H1 (cell line): ENCODE data around the gene S100A11. TPM values are rescaled to one million over a fixed set of nuclear protein-coding genes. Genes with fewer than 3 reads are reported as not detected.

Source experiments
- CTCF ChIA-PET: fragments of 300-600 bp; sonication (Branson Sonifier 250); formaldehyde crosslinking; loops from one replicate; lab custom pipeline; 2021; ENCODE audit not compliant: partially characterized antibody; lab: Charles Lee
- POLR2A ChIA-PET: fragments of 300-600 bp; sonication (Branson Sonifier 250); formaldehyde crosslinking; loops from one replicate; lab custom pipeline; 2021; ENCODE audit warnings: inconsistent platforms; ENCODE audit not compliant: partially characterized antibody; lab: Charles Lee
- DNase-seq, 2 experiments: peaks; one replicate each; pipeline versions ENCODE4 v3.0.0 to v3.0.0-alpha.2; 2010 to 2022; ENCODE audit warnings: low spot score in 2 of 2, low read depth in 1 of 2, mixed read lengths in 1 of 2
- FAIRE-seq: peaks from 2 replicates; lab custom pipeline; 2011; peaks lifted over from hg19 to GRCh38; lab: Jason Lieb, UNC
- H2AFZ ChIP-seq: 2 replicates; pipeline ENCODE4 v1.8.1; 2012; ENCODE audit warnings: low read length, inconsistent platforms
- H2AK5ac ChIP-seq: 2 replicates; pipeline ENCODE4 v1.6.1; 2013; ENCODE audit warnings: low read depth, low read length
- H2BK120ac ChIP-seq: replicated peaks from 2 replicates; pipeline ENCODE3; 2013; ENCODE audit warnings: low read depth, low read length, inconsistent platforms
- H2BK12ac ChIP-seq: 2 replicates; pipeline ENCODE4 v1.6.1; 2013; ENCODE audit warnings: low read depth, low read length
- H2BK15ac ChIP-seq: 2 replicates; pipeline ENCODE4 v1.6.1; 2013; ENCODE audit warnings: low read length
- H2BK20ac ChIP-seq: 2 replicates; pipeline ENCODE4 v1.6.1; 2013; ENCODE audit warnings: low read length
- H2BK5ac ChIP-seq: 2 replicates; pipeline ENCODE4 v1.6.1; 2013; ENCODE audit warnings: low read depth, low read length
- H3K14ac ChIP-seq: 2 replicates; pipeline ENCODE4 v1.6.1; 2013; ENCODE audit warnings: inconsistent platforms; ENCODE audit not compliant: insufficient read length
- H3K18ac ChIP-seq: 2 replicates; pipeline ENCODE4 v1.6.1; 2013; ENCODE audit warnings: low read length; ENCODE audit errors: extremely low read depth
- H3K23ac ChIP-seq: 2 replicates; pipeline ENCODE4 v1.6.1; 2013; ENCODE audit warnings: inconsistent platforms; ENCODE audit not compliant: insufficient read length
- H3K23me2 ChIP-seq: 2 replicates; pipeline ENCODE4 v1.6.1; 2013; ENCODE audit warnings: low read depth, low read length
- H3K27ac ChIP-seq: 2 replicates; pipeline ENCODE4 v1.6.1; 2011; ENCODE audit warnings: low read depth, low read length, inconsistent platforms
- H3K27me3 ChIP-seq, 4 experiments: replicated peaks in 1 of 4; 1 replicate in 1 of 4; 2 replicates in 3 of 4; pipeline versions ENCODE4 v1.6.1 to v1.8.1; 2011 to 2013; ENCODE audit warnings: low read length in 3 of 4, mild to moderate bottlenecking in 3 of 4, inconsistent platforms in 2 of 4, mixed read lengths in 2 of 4, moderate library complexity in 1 of 4; ENCODE audit not compliant: control insufficient read depth in 3 of 4, insufficient read depth in 3 of 4; ENCODE audit errors: extremely low read depth in 1 of 4
- H3K36me3 ChIP-seq, 4 experiments: 2 replicates each; pipeline versions ENCODE4 v1.6.1 to v1.8.1; 2011 to 2013; ENCODE audit warnings: mild to moderate bottlenecking in 4 of 4, low read length in 3 of 4, moderate library complexity in 2 of 4, control low read depth in 1 of 4, inconsistent platforms in 1 of 4; ENCODE audit not compliant: insufficient read depth in 4 of 4, control insufficient read depth in 2 of 4
- H3K4ac ChIP-seq: replicated peaks from 2 replicates; pipeline ENCODE3; 2013; ENCODE audit warnings: low read length, low read depth, mixed read lengths, inconsistent platforms; ENCODE audit not compliant: insufficient read length
- H3K4me1 ChIP-seq, 4 experiments: replicated peaks in 1 of 4; 1 replicate in 1 of 4; 2 replicates in 3 of 4; pipeline versions ENCODE4 v1.6.1 to v1.8.1; 2011 to 2013; ENCODE audit warnings: low read length in 3 of 4, inconsistent platforms in 2 of 4, mixed read lengths in 1 of 4; ENCODE audit not compliant: insufficient read depth in 4 of 4, control insufficient read depth in 3 of 4
- H3K4me2 ChIP-seq, 2 experiments: 2 replicates each; pipeline versions ENCODE4 v1.6.1 to v1.8.1; 2011 to 2013; ENCODE audit warnings: low read depth in 2 of 2, low read length in 2 of 2, control low read depth in 1 of 2, inconsistent platforms in 1 of 2, mild to moderate bottlenecking in 1 of 2; ENCODE audit not compliant: insufficient read depth in 1 of 2
- H3K4me3 ChIP-seq, 4 experiments: fragments of 200-600, 300-600 bp in 1 of 4; sonication (generic), shearing (Covaris generic), sonication (Bioruptor Twin) in 1 of 4; 2 replicates each; pipeline versions ENCODE4 v1.5.1 to v1.8.1; 2011 to 2016; ENCODE audit warnings: low read length in 4 of 4, low read depth in 3 of 4, control low read depth in 2 of 4, inconsistent platforms in 2 of 4, mild to moderate bottlenecking in 2 of 4, mixed read lengths in 1 of 4, moderate library complexity in 1 of 4; ENCODE audit not compliant: insufficient read depth in 2 of 4; ENCODE audit errors: extremely low read depth in 1 of 4
- H3K56ac ChIP-seq: replicated peaks from 2 replicates; pipeline ENCODE3; 2013; ENCODE audit warnings: low read depth, mild to moderate bottlenecking, mixed read lengths, low read length, inconsistent platforms; ENCODE audit not compliant: insufficient read length
- H3K79me1 ChIP-seq: 2 replicates; pipeline ENCODE4 v1.6.1; 2013; ENCODE audit warnings: low read depth, low read length, control low read depth
- H3K79me2 ChIP-seq, 2 experiments: 2 replicates each; pipeline versions ENCODE4 v1.6.1 to v1.8.1; 2012 to 2013; ENCODE audit warnings: low read length in 2 of 2, mild to moderate bottlenecking in 2 of 2, inconsistent platforms in 1 of 2; ENCODE audit not compliant: insufficient read depth in 2 of 2, control insufficient read depth in 1 of 2
- H3K9ac ChIP-seq, 4 experiments: replicated peaks in 1 of 4; 1 replicate in 1 of 4; 2 replicates in 3 of 4; pipeline versions ENCODE4 v1.6.1 to v1.8.1; 2011 to 2013; ENCODE audit warnings: low read depth in 3 of 4, low read length in 3 of 4, control low read depth in 2 of 4, mild to moderate bottlenecking in 2 of 4, moderate library complexity in 2 of 4, inconsistent platforms in 1 of 4; ENCODE audit errors: extremely low read depth in 1 of 4
- H3K9me3 ChIP-seq, 2 experiments: 2 replicates each; pipeline versions ENCODE4 v1.6.1 to v1.8.1; 2012 to 2013; ENCODE audit warnings: mild to moderate bottlenecking in 2 of 2, moderate library complexity in 2 of 2, control low read depth in 1 of 2, inconsistent platforms in 1 of 2, low read depth in 1 of 2, low read length in 1 of 2, mixed read lengths in 1 of 2; ENCODE audit not compliant: insufficient read depth in 2 of 2
- H4K20me1 ChIP-seq, 2 experiments: replicated peaks in 1 of 2; 2 replicates each; pipeline versions ENCODE3 to v1.8.1; 2011 to 2013; ENCODE audit warnings: inconsistent platforms in 2 of 2, low read length in 2 of 2, mild to moderate bottlenecking in 1 of 2; ENCODE audit not compliant: insufficient read depth in 2 of 2, control insufficient read depth in 1 of 2
- H4K5ac ChIP-seq: 2 replicates; pipeline ENCODE4 v1.6.1; 2013; ENCODE audit warnings: low read length, low read depth, mixed read lengths, inconsistent platforms; ENCODE audit not compliant: insufficient read length
- H4K8ac ChIP-seq: 2 replicates; pipeline ENCODE4 v1.8.0; 2013; ENCODE audit warnings: mild to moderate bottlenecking, moderate library complexity, low read length, inconsistent platforms; ENCODE audit not compliant: insufficient read depth; ENCODE audit errors: extremely low read depth
- H4K91ac ChIP-seq: replicated peaks from 2 replicates; pipeline ENCODE3; 2013; ENCODE audit warnings: low read length, mixed read lengths, inconsistent platforms; ENCODE audit not compliant: insufficient read length
- ASH2L ChIP-seq: fragments of 200-600, 300-600 bp; sonication (generic); IDR thresholded peaks from one replicate; pipeline ENCODE4 v1.7.1; 2017; ENCODE audit warnings: low read length
- CREB1 ChIP-seq: IDR thresholded peaks from 2 replicates; pipeline ENCODE4 v1.6.1; 2012; ENCODE audit warnings: inconsistent platforms
- HDAC2 ChIP-seq, 2 experiments: fragments of 300-600 bp in 1 of 2; sonication (generic) in 1 of 2; IDR thresholded peaks; 2 replicates each; pipeline ENCODE4 v1.6.1; 2011 to 2012; ENCODE audit warnings: low read depth in 2 of 2, low read length in 2 of 2, mild to moderate bottlenecking in 2 of 2, moderate library complexity in 2 of 2, borderline replicate concordance in 1 of 2, inconsistent platforms in 1 of 2
- HDAC6 ChIP-seq: IDR thresholded peaks from one replicate; pipeline ENCODE4 v1.7.1; 2012; ENCODE audit warnings: low read depth, mild to moderate bottlenecking, inconsistent platforms, low read length, moderate library complexity
- JUND ChIP-seq: IDR thresholded peaks from 2 replicates; pipeline ENCODE4 v1.6.1; 2011; ENCODE audit warnings: mild to moderate bottlenecking, improper control_type of control experiment, low read length
- KDM1A ChIP-seq: fragments of 200-600, 300-600 bp; sonication (generic); IDR thresholded peaks from 2 replicates; pipeline ENCODE4 v1.7.1; 2016; ENCODE audit warnings: mild to moderate bottlenecking, low read length, borderline replicate concordance
- MAFK ChIP-seq: IDR thresholded peaks from 2 replicates; pipeline ENCODE4 v1.6.1; 2012; ENCODE audit warnings: low read depth, mild to moderate bottlenecking, improper control_type of control experiment, low read length
- POLR2A ChIP-seq, 2 experiments: IDR thresholded peaks; 1 replicate in 1 of 2; 2 replicates in 1 of 2; pipeline ENCODE4 v1.6.1; 2011; ENCODE audit warnings: low read depth in 2 of 2, low read length in 2 of 2, mild to moderate bottlenecking in 2 of 2; ENCODE audit errors: control extremely low read depth in 1 of 2
- RNF2 ChIP-seq: fragments of 200-900, 300-1000 bp; sonication (generic); IDR thresholded peaks from 2 replicates; pipeline ENCODE4 v1.7.1; 2016; ENCODE audit warnings: borderline replicate concordance, low read depth, mild to moderate bottlenecking, antibody characterized with exemption, low read length; ENCODE audit not compliant: poor library complexity, severe bottlenecking; ENCODE audit errors: missing control alignments
- TBP ChIP-seq: IDR thresholded peaks from 2 replicates; pipeline ENCODE4 v1.6.1; 2011; ENCODE audit warnings: low read depth, low read length, improper control_type of control experiment
- WGBS, 2 experiments: shearing (Covaris generic) in 1 of 2; methylation state at CpG; one replicate each; pipeline versions ENCODE4 v1.1.6 to v1.1.7; 2013 to 2015; ENCODE audit warnings: low lambda C conversion rate in 2 of 2, mixed read lengths in 2 of 2, inconsistent platforms in 1 of 2, low coverage in 1 of 2, missing lambda C conversion rate in 1 of 2; ENCODE audit not compliant: insufficient replicate concordance in 2 of 2, insufficient coverage in 1 of 2, insufficient read length in 1 of 2; ENCODE audit errors: extremely low coverage in 1 of 2, missing lambda C conversion rate in 1 of 2; 5-methylcytosine and 5-hydroxymethylcytosine counted together
- polyA plus RNA-seq, 7 experiments: library from polyadenylated mRNA; depleted of rRNA in 3 of 7; stranded (reverse) in 5 of 7; unstranded in 2 of 7; fragments of >200 nt in 5 of 7; fragments of 200-250 nt in 2 of 7; gene quantifications; 1 replicate in 5 of 7; 2 replicates in 1 of 7; 4 replicates in 1 of 7; pipeline versions ENCODE4 v1.2.1 to v1.2.3, GENCODE V29; 2011 to 2013; ENCODE audit warnings: missing spikeins in 2 of 7, mixed read lengths in 2 of 7
- total RNA-seq: library from RNA; stranded (reverse); fragmentation: NEBNext Ultra II Directional; extraction: Animal tissue kit (Norgen Biotek cat#: 25700); gene quantifications from 2 replicates; pipeline ENCODE4 v1.2.1, GENCODE V29; 2021
- TF ChIP-seq, protein P1 (sequence below): IDR thresholded peaks from 2 replicates; pipeline ENCODE4 v1.6.1; 2012; ENCODE audit warnings: low read length, inconsistent platforms

Gene S100A11
- total and polyA plus RNA-seq, 2 of the 8 experiments (the other 6 are each of a cell fraction or from before 2014, with no cell fraction given): 120 to 343 TPM

DNA sequence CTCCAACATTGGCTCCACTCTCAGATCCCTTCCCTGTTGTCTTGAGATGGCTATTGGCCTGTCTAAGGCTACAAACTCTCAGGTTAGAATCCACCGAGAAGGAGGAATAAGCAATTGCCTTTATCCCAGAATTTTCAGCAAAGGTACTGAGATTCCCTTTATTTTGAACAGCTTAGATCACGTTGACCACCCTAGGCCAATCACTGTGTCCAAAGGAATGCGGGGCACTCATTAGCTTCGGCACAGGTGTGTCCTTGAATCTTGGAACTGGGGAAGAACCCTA is 6.9 kb downstream of the S100A11 start:
- H3K36me3 ChIP-seq: peaks cover 3 to 18% (median 6%) of the 10 kb centered on the region in 4 experiments; a peak in 5 of 8 replicates
- H2BK5ac ChIP-seq: no peak overlapping the region
- no peaks in the 10 kb centered on the region for H3K9me3 ChIP-seq
- no peak overlapping the region for H4K91ac ChIP-seq
- H3K9ac ChIP-seq: no peak overlapping the region
- WGBS, 2 experiments: 90% methylated on average over 4 of the region's 4 CpGs; no CpG with 5 or more reads in 1 of the 2 experiments
- H3K4me1 ChIP-seq: peaks cover 3 to 5% (median 3%) of the 10 kb centered on the region in 4 experiments; a peak in 5 of 7 replicates
- H3K14ac ChIP-seq: no peak overlapping the region
- no peak overlapping the region for H3K23ac ChIP-seq
- H2AK5ac ChIP-seq: no peak overlapping the region
- no peak overlapping the region for H3K56ac ChIP-seq
- no peaks in the 10 kb centered on the region for H3K79me1 ChIP-seq
- CTCF ChIA-PET: interaction anchor here (0.8 to 2.1 kb wide), 4 partner anchors 11 to 62 kb away, joined by 3 to 12 read pairs (median 3); no protein-coding TSS in a partner anchor
- no peak overlapping the region for H2BK12ac ChIP-seq
- DNase-seq: no peak
- POLR2A ChIA-PET: interaction anchor here (1.6 kb wide), 1 partner anchor 11 kb away, joined by 5 read pairs; no protein-coding TSS in a partner anchor
- no peak overlapping the region for H4K8ac ChIP-seq
- H3K23me2 ChIP-seq: no peaks in the 10 kb centered on the region
- no peaks in the 10 kb centered on the region for H4K20me1 ChIP-seq
- H2AFZ ChIP-seq: no peak overlapping the region
- H3K27ac ChIP-seq: no peak overlapping the region
- FAIRE-seq: no peak
- no peak overlapping the region for H2BK120ac ChIP-seq
- no peak overlapping the region for H3K4ac ChIP-seq
- H4K5ac ChIP-seq: no peak overlapping the region
- no peaks in the 10 kb centered on the region for H3K27me3 ChIP-seq
- H3K4me3 ChIP-seq: no peak overlapping the region
- H2BK15ac ChIP-seq: no peak overlapping the region
- H2BK20ac ChIP-seq: peak overlapping the region; percentile 11; the same call in 1 of the 2 replicates
- no peak overlapping the region for H3K4me2 ChIP-seq
- H3K79me2 ChIP-seq: no peaks in the 10 kb centered on the region
- no peak overlapping the region for H3K18ac ChIP-seq
- TF ChIP-seq HDAC6 (no peak), TBP (no peak), ASH2L (no peak), KDM1A (no peak), CREB1 (no peak), RNF2 (no peak), MAFK (no peak), HDAC2 (IDR thresholded peaks at IDR 0.05; ENCODE audit: borderline replicate concordance in 1 of 2, low read depth in 2 of 2, low read length in 2 of 2) (no peak), JUND (no peak), POLR2A (IDR thresholded peaks at IDR 0.05; ENCODE audit: control extremely low read depth in 1 of 2, low read depth in 2 of 2, low read length in 2 of 2) (no peak)
- TF ChIP-seq, protein P1, sequence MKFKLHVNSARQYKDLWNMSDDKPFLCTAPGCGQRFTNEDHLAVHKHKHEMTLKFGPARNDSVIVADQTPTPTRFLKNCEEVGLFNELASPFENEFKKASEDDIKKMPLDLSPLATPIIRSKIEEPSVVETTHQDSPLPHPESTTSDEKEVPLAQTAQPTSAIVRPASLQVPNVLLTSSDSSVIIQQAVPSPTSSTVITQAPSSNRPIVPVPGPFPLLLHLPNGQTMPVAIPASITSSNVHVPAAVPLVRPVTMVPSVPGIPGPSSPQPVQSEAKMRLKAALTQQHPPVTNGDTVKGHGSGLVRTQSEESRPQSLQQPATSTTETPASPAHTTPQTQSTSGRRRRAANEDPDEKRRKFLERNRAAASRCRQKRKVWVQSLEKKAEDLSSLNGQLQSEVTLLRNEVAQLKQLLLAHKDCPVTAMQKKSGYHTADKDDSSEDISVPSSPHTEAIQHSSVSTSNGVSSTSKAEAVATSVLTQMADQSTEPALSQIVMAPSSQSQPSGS: no peak
